GM12878 (cell line): ENCODE measurements around the gene FRK.

Experiments
- EP300 ChIP-seq, 2 experiments: fragments of 150-350 bp in 1 of 2; IDR thresholded peaks; 2 replicates each; pipeline ENCODE4 v1.6.1; 2011 to 2012; ENCODE audit warnings: low read depth in 2 of 2, low read length in 2 of 2, borderline replicate concordance in 1 of 2, improper control_type of control experiment in 1 of 2, inconsistent platforms in 1 of 2; ENCODE audit not compliant: control insufficient read depth in 1 of 2
- HCFC1 ChIP-seq: fragments of 150-350 bp; IDR thresholded peaks from 2 replicates; pipeline ENCODE4 v1.6.1; 2014; ENCODE audit warnings: low read length
- IRF4 ChIP-seq: IDR thresholded peaks from 2 replicates; pipeline ENCODE4 v1.6.1; 2011; ENCODE audit warnings: low read depth, low read length
- MXI1 ChIP-seq: fragments of 150-350 bp; IDR thresholded peaks from 2 replicates; pipeline ENCODE4 v1.6.1; 2011; ENCODE audit warnings: low read depth, mild to moderate bottlenecking, inconsistent platforms, low read length, improper control_type of control experiment
- POLR2AphosphoS2 ChIP-seq: IDR thresholded peaks from 2 replicates; pipeline ENCODE4 v1.6.1; 2011; ENCODE audit warnings: low read depth, mild to moderate bottlenecking, low read length, improper control_type of control experiment, moderate library complexity
- POLR2AphosphoS5 ChIP-seq: IDR thresholded peaks from 2 replicates; pipeline ENCODE4 v1.6.1; 2011; ENCODE audit warnings: mild to moderate bottlenecking, low read length, inconsistent platforms
- SP1 ChIP-seq: IDR thresholded peaks from one replicate; pipeline ENCODE4 v1.6.1; 2011; ENCODE audit warnings: low read depth, low read length
- STAT1 ChIP-seq: fragments of 450-650 bp; conservative IDR thresholded peaks from 2 replicates; pipeline ENCODE4 v1.6.1; 2014; ENCODE audit warnings: antibody characterized with exemption, mild to moderate bottlenecking
- TAF1 ChIP-seq: IDR thresholded peaks from 2 replicates; pipeline ENCODE4 v1.6.1; 2011; ENCODE audit warnings: mild to moderate bottlenecking, low read depth, low read length, borderline replicate concordance
- TF ChIP-seq, protein P1 (sequence below), 3 experiments: IDR thresholded peaks in 2 of 3; conservative IDR thresholded peaks in 1 of 3; 2 replicates each; pipeline ENCODE4 v1.5.1; 2011; ENCODE audit warnings: low read depth in 3 of 3, low read length in 3 of 3, mild to moderate bottlenecking in 3 of 3, control low read depth in 2 of 3, moderate library complexity in 2 of 3, inconsistent platforms in 1 of 3, mixed read lengths in 1 of 3; ENCODE audit not compliant: control insufficient read depth in 2 of 3, insufficient read depth in 1 of 3; ENCODE audit errors: extremely low read depth in 1 of 3

DNA sequence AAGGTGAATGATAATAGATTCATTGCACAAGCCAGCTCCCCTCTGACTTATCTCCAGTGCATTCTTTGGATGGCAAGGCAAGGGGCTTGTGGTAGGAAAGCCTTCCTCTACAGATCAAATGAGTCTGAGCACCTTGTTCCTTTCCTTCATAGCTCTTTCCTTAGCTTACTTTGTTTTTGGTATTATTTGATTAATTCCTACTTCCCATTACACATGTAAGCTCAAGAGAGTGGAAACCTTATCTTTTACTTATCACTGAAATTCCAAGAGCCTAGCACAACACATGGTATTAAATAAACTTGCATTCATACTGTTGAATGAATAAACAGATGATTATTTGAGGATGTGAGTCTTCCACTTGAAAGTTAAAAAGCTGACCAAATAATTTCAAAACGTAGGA is 41.7 kb downstream of the FRK start:
- TF ChIP-seq POLR2AphosphoS5 (no peak), EP300 (IDR thresholded peaks at IDR 0.05; ENCODE audit: borderline replicate concordance in 1 of 2, control insufficient read depth in 1 of 2, low read depth in 2 of 2, low read length in 2 of 2) (no peak), TAF1 (no peak), IRF4 (no peak), STAT1 (no peak), SP1 (no peak), MXI1 (no peak), POLR2AphosphoS2 (no peak), HCFC1 (no peak)
- TF ChIP-seq, protein P1, sequence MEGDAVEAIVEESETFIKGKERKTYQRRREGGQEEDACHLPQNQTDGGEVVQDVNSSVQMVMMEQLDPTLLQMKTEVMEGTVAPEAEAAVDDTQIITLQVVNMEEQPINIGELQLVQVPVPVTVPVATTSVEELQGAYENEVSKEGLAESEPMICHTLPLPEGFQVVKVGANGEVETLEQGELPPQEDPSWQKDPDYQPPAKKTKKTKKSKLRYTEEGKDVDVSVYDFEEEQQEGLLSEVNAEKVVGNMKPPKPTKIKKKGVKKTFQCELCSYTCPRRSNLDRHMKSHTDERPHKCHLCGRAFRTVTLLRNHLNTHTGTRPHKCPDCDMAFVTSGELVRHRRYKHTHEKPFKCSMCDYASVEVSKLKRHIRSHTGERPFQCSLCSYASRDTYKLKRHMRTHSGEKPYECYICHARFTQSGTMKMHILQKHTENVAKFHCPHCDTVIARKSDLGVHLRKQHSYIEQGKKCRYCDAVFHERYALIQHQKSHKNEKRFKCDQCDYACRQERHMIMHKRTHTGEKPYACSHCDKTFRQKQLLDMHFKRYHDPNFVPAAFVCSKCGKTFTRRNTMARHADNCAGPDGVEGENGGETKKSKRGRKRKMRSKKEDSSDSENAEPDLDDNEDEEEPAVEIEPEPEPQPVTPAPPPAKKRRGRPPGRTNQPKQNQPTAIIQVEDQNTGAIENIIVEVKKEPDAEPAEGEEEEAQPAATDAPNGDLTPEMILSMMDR (IDR thresholded peaks at IDR 0.05 in 2 of 3, conservative IDR thresholded peaks at IDR 0.05 in 1 of 3; ENCODE audit: control insufficient read depth in 2 of 3, extremely low read depth in 1 of 3, insufficient read depth in 1 of 3, low read depth in 3 of 3, low read length in 3 of 3) = no peak
